Activated T-helper 1 cell treated with anti-CD3 and anti-CD28 coated beads, Interleukin-2, amount 50 U/mL, for 16 hours (primary cell): ENCODE data around the gene RBPJL.

Experiments used
- DNase-seq, 2 donors: peaks; one replicate each; pipeline ENCODE4 v3.0.0-alpha.2; 2020; ENCODE audit warnings: low read depth in 1 of 2, low spot score in 1 of 2

The RBPJL gene, protein sequence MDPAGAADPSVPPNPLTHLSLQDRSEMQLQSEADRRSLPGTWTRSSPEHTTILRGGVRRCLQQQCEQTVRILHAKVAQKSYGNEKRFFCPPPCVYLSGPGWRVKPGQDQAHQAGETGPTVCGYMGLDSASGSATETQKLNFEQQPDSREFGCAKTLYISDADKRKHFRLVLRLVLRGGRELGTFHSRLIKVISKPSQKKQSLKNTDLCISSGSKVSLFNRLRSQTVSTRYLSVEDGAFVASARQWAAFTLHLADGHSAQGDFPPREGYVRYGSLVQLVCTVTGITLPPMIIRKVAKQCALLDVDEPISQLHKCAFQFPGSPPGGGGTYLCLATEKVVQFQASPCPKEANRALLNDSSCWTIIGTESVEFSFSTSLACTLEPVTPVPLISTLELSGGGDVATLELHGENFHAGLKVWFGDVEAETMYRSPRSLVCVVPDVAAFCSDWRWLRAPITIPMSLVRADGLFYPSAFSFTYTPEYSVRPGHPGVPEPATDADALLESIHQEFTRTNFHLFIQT

DNA sequence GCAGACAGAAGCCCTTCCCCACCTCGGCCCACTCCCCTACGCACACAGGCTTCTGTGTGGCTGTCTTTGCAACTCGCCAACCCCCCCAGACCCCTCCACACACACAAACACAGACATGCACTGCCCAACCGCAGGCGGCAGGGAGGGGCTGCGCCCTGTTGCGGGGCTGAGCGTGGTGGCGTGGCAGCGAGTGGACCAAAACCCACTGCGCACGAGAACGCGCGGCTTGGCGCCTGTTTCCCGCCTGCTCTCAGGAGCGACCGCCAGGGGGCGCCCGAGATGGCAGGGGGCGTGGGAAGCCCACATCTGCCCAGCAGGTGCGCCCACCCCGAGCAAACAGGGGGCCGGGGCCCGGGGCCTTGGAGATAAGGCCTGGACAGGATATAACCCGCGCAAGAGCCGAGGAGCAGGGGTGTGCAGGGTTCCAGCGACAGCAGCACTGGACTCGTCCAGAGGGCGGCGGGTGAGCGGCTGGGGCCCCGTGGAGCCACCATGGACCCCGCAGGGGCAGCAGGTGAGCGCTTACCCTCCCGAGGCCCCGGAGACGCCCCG is at the start of gene RBPJL:
TSS of gene RBPJL (plus strand) at position 410 of the 552 bp plus-strand sequence. CDS start at position 493, 83 bp downstream.
- peak; percentile 20 to 21 for DNase-seq

DNA sequence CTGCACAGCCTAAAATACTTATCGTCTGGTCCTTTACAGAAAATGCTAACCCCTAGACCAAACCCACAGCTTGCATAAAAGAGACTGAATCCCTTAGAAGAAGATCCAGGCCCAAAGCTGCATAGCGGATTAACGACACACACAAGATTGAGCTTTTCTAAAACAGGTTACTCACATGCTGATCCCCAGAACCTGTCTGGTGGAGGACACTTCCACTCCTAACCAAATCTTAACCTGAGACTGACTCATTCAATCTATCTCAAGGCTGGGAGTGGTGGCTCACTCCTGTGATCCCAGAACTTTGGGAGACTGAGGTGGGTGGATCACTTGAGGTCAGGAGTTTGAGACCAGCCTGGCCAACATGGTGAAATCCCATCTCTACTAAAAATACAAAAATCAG is 49.5 kb upstream of the RBPJL start:
- no peak for DNase-seq

DNA sequence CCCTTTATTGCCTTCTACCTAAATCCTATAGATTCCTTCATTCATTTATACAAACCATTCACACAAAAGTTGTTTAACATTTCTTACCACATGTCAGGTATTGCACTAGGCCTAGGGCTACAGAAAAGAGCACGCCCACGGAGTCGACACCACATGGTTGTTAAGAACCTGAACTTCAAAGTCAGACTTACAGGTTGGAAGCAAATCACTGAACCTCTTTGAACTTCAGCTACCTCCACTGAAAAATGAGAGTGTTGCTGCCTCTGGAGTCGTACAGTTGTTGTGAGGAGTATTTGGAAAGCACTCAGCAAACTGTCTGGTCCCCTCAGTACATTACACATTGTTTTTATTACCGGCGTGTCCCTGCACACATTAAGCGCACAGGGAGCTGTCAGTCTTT is 48.9 kb upstream of the RBPJL start:
- no peak for DNase-seq

DNA sequence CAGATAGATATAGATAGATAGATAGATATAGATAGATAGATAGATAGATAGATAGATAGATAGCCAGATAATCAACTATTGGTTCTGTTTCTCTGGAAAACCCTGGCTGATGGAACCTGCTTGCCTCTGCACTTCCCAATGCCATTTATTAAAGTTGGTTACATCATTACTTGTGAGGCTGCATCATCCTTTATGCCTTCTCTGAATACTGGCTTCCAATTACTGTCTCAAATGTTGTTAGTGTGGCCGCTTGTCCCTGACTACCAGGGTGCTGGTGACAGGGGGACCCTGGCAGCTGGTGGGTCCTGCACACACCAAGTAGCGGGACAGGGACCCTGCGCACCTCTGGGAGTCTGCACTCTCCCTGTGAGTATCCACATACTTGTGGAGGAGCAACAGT is 48.4 kb upstream of the RBPJL start:
- DNase-seq = no peak

DNA sequence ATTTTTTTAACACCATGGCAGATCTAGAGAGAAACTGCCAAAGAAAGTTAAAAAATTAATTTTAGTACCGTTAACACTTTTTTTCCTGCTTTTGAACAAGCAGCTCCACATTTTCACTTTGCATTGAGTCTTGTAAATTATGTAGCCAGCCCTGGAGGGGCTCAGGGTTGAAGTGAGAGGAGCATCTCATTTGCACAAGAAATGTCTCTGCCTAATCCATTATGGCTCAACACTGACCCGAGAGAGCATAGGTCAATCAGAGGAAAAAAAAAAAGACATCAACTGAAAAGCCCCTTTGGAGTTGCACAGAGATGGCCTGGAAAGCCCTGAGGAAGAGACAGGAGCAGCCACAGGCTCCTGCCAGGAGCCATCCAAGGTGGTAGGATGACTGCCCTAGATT is 48.0 kb upstream of the RBPJL start:
- DNase-seq = no peak

DNA sequence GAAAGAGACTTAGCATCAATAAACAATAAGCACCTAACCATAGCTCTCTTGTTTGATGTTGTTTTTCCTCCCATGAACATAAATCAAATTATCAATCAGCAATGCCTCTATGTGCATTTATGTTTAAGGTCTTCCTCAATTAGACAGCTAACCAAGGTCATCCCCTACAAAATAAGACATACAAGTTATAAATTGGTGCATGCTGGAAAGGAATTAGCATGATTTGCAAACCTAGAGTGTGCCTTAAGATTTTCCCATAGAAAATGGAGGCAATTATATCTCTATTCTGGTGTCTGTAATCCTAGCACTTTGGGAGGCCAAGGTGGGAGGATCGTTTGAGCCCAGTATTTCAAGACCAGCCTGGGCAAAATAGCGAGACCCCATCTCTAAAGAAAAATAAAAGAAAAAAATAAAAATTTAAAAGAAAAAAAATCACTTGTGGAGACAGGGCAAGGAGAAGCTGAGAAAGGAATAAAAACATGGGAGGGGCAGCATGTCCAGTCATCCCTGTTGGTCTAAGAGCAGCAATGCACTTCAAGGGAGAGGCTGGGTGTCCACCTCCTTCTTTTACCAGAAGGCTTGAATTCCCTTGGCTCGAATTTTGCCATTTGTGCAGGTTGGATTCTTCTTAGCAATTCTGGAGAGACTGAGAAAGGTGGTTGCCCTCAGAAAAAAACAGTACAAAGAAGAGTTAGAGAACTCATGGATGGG is 42.9 kb upstream of the RBPJL start:
- no peak for DNase-seq

DNA sequence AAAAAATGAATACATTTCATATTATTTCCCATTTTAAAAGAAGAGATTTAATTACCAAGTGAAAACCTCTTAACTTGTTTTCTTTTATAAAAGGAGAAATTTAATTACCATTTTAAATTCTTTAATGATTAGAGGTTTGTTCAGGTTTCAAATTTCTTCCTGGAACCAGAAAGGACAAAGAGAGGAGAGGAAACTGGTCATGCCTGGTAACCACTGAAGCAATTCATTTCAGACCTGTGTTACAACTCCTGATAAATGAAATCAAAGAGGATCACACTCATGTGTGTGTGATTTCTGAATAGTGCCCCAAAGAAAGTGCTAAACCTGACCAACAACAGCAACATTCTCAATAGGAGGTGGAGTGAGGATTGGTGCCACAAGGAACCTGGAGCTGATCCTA is 39.7 kb upstream of the RBPJL start:
- DNase-seq = no peak

DNA sequence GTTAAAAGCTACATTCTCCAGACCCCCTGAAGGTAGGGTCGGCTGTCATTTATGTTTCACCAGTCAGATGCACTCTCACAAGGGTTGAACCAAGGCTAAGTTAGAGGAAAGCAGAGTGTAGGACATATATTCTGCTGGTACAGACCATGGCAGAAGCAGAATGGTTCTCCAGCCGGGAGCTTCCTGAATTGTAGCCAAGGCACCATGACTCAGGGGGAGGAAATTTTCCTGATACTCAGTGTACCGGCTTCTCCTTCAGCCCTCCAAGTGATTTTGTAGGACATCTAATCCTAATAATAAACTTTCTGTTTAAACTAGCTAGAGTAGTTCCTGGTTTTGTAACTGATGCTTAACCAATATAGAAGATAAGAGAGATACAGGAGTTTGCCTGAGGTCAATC is 38.1 kb upstream of the RBPJL start:
- DNase-seq = no peak

DNA sequence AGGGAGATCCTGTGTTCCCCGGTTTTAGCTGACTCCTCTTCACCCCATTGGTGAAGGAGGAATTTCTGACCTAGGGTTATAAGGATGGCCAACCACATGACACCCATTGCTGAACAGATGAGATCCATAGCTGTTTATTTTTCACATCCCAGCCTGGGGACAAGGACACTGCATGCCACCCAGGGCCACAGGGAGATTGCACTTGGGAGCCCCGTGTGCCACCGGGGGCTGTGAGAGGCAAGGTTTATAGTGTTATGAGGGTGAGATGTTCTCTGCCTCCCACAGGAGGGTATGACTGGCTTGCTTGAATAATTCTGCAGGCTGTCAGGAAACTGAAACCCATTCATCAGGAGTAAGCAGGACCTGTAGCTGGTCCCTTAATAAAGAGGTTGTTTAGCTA is 37.6 kb upstream of the RBPJL start:
- no peak for DNase-seq

DNA sequence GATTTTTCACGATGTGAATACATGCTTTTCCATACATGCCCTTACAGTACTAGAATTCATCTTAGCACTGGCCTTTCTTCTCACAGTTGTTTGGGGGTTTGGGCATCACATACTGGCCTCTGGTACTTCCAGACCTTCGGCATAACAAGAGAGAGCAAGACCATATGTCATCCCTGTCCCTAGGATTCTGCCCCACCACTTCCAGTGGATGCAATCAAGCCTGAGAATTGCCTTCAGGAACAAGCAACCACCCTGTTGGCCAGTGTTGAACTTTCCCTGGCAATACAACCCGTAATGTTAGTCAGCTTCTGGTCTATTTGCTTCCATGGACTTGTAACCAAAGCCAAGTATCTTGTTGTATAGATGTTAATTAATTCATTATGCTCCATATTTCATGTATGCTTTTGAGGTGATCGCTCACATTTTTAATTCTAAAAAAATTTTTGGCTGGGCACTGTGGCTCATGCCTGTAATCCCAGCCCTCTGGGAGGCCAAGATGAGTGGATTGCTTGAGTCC is 36.8 kb upstream of the RBPJL start:
- no peak for DNase-seq

DNA sequence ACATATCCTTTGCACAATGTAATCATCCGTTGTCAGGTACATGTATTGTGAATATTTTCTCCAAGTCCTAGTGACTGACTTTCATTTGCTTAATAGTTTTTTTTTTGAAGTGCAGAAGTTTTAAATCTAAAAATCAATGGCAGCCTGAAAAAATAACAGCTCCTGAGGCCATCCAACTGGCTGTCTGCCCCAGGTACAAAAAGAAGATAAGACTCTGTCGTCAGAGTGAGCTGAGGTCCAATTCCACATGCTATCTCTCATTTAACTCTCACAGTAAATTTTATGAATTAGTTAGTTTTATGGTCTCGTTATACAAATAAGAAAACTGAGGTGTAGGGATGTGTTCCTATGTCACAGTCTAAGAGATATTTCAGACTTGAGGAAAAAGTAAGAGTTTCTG is 31.3 kb upstream of the RBPJL start:
- DNase-seq = no peak

DNA sequence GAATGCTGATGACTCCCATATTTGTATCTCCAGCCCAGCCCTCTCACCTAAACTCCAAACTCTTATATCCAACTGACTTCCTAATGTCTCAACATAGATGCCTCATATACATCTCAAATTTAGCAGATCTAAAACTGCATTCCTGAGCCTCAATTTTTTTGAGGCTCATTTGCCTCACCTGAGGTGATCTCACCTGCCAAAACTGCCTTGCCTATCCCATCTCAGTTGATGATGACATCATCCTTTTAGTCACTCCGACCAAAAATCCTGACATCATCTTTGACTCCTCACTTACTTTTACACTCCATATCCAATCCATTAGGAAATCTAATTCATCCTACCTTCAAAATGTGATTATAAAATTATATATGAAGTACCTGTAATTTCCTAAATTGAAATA is 26.6 kb upstream of the RBPJL start:
- DNase-seq = no peak

DNA sequence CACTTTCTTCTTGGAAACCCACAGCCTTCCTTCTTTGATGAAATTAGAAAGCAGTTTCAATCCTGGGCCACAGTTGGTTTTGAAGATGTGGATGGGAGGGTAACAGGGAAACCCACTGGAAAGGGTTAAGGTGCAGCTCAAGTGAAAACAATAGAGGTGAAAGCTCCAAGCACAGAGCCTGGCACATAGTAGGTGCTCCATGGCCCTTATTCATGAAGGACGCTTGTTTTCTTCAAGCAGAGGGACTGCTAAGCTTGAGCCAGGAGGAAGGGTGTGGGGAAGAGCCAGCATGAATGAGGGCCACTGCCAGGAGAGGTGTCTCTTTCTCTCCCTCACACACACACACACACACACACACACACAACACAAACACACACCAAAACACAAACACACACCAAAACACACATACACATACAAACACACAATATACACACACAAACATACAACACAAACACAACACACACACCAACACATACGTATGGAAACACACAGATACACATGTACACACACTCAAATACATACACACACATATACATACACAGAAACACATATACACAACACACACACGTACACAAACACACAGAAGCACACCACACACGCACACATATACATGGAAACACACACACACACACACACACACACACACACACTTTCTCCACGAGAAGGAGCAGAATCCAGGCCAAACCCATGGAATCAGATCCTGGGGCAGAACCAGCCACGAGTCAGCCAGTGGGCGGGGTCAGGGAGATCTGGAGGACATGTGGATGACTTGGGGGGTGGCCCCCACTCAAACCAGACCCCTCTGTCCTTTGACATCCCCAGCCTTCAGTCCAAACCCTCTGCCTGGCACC is 23.7 kb upstream of the RBPJL start:
- no peak for DNase-seq

DNA sequence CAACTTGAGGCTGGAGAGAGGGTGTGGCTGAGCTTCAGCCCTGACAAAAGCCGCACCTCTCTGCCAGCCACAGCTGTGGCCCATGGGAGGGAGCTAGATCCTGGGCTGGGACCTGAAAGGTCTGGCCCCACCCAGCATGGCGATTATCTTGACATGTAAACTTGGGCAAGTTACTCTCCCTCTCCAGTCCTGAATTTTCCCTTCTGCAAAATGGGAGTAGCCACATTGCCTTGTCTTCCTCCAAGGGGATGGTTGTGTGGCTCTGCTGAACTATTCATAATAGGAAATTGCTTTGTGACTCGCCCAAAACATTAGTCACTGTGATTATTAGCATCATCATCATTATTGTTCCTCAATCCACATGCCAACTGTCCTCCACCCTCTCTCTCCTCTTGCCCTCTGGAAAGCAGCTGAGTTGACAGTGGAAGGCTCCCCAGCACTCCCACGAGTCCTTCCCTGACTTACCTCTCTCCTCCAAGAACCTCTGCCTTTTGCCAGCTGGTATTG is 23.0 kb upstream of the RBPJL start:
- no peak for DNase-seq

DNA sequence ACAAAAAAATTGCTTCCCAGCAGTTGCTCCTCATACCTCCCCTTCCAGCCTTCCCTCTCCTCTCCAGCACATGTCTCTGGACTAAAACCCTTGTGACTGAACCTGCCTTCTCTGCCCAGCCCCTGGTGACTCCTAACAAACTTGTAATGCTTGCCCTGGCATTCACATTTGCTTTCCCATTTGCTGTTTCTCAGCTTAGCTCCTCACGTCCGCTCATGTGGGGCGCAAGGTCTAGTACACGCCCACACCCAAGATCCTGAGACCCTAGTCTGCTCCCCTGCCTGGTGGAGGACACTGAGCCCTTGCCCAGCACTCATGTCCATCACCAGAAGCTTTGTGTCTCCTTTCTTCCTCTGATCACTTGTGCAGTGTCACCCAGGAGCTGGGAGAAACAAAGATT is 18.3 kb upstream of the RBPJL start:
- DNase-seq = no peak

DNA sequence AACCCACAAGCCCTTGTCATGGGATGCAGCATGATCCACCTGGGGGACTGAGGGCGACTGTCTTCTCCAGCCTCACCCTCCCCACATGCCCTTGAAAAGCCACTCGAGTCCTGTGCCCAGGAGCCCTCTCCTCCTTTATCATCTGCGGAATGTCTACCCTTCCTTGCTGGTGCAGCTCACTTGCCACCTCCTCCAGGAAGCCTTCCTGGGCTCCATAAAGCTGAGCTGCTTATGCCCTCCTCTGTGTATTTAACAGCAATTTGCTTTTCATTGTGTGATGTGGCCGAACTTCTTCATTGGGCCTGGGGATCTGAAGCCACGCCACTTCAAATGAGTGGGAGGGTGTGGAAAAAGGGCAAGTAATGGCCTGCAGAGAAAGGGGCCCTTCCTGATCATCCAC is 17.8 kb upstream of the RBPJL start:
- no peak for DNase-seq

DNA sequence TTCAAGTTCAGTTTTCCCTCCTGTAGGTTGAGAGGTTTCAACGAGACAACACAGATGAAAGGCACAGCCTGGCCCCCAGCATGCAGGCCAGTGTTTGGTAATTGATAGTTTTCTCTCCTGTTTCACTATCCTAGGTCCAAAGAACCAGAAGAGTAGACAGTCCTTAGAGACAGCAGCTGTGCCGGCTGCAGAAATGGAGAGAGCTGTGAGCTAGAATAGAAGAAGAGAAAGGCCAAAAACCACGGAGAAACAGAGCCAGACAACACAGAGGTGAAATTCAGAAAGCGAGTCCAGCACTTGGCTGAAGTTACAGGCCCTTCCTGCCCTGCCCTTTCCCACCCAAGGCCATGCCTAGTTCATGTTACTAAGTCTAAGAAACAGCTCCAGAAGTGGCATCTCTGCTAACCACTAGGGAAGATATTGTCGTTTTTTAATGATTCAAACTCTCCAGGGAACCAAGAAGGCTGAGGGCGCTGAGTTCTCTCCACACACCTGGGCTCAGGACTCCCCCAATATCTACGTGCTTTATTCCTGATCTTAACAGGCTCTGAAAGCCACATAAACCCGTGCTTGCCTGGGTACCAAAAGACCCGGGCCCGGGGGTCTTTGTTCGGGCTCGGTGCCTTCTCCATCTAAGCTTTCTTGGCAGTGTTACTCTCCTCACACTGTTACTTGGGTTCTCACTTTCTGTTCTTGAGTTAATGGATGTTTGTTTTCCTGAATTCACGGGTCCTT is 16.5 kb upstream of the RBPJL start:
- DNase-seq = no peak

DNA sequence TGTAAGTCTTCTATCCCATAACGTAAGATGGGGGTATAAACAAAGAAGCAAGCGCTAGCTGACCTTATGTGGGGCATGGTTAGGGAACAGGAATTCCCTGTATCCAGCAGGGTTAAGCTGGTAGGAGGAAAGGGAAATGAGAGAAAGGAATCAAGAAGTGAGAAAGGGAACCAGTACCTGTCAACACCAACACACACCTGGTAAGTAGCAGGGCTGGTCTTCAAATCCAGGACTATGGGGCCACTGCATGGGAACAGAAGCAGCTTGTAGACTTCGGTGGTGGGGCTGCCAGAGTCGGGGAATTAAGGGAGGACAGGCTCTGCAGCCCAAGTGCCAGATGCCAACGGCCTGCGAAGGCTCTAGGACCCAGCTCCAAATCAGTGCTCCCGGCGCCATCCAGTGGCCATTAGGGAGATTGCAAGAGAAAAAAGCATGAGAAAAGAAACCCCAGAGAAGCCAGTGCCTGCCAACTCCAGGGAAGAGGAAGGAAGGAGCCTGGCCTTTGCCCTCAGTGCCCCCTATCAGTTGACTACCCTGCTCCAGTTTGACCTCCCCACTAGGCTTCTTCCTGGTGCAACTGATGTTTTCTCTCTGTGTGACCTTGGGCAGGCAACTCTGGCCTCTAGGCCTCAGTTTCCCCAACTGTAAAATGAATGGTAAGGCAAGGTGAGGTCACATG is 15.8 kb upstream of the RBPJL start:
- peak; percentile 37 to 39 for DNase-seq

DNA sequence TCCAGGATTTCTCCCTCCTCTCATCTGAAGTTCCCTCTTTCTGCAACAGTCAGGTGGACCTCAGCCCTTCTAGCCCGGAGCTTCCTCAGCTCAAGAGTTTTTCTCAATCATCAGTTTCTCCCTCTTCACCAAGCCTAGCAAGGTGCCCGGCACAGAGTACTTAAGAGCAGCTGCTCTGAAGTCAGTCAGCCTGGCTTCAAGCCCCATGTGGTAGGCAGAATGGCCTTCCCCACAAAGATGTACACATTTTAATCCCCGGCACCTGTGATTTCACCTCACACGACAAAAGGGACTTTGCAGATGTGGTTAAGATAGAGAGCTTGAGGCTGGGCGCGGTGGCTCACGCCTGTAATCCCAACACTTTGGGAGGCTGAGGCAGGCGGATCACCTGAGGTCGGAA is 15.1 kb upstream of the RBPJL start:
- DNase-seq = no peak

DNA sequence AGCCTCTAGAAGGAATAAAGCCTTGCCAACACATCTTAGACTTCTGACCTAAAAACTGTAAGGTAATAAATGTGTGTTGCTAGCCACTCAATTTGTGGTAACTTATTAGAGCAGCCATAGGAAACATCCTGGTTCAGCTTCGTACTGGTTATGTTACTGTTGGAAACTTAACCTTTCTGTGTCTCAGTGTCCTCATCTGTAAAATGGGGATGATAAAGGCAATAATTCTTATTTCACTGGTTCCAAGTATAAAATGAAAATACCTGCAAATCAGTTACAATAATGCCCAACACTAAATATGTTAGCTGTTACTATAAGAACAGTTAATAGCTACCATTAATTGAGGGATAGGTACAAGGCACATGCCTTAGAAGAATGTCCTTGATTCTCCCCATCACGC is 14.3 kb upstream of the RBPJL start:
- no peak for DNase-seq
